GM12801 (cell line): ENCODE results near the gene ANXA2R.

Experiments
- CTCF ChIP-seq: IDR thresholded peaks from one replicate; pipeline ENCODE4 v1.5.1; 2011; ENCODE audit warnings: control low read depth; ENCODE audit not compliant: insufficient read length; ENCODE audit errors: extremely low read depth

Gene ANXA2R

DNA sequence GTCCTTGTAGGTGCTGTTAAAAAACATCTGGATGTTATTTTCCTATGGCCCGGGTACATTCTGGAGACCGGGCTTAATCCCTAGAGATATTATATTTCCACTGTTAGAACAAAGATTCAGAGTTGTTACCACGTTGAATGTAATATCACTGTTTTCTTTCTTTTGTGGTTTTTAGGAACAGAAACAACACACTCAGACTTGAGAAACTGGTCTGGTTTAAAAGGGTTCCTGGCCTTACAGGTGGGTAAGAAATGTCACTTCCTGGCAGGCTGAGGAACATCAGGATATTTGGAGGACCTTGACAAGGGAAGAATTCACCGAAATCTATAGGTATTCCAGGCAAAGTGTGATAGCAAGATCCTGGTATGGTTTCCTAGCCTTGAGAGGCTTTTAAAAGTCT, 10.3 kb upstream of the ANXA2R start:
- no peak for TF ChIP-seq CTCF

DNA sequence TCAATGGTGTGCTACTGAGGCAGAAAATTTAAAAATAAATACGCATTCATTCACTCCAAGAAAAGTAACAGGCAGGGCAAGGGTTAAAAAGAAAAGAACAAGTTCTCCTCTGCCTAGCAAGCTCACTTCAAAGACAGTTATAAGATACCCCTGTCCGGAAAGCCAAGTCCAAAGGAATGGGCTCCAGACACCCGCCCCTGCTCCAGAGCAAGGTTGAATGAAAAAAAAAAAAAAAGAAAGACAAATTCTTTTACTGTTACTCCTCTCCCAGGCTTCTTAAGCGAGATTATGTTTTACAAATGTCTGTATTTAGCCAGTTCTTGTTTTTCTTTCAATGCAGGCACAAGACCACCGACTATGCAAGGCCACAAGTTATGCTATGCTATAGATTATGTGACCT, 9.1 kb upstream of the ANXA2R start:
- no peak for TF ChIP-seq CTCF

DNA sequence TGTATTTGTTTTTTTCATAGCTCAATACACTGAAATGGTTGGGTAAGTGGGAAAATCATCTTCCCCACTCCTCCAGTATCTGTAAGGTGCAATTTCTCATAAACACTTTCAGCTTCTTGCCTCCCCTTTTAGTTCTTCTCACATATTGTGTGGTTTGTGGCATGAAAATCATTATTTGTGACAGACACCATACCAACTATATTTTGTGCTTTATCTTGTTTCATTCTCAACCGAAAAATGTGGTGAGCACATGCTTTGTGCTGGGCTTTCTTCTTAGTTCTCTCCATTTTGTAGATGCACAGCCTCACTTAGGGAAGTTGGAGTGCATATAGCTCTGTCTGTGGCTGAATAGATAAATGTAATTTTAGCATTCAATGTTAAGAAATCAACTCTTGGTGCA, 6.4 kb upstream of the ANXA2R start:
- TF ChIP-seq CTCF: no peak

GRCh38 chr5:43045236-43045635, 5.1 kb upstream of the ANXA2R start:
- TF ChIP-seq CTCF: no peak

- TF ChIP-seq CTCF: no peak
Measured at GRCh38 chr5:43044181-43044914, 4.2 kb upstream of the ANXA2R start.

GRCh38 chr5:43043400-43043756, 3.3 kb upstream of the ANXA2R start:
- TF ChIP-seq CTCF: no peak

GRCh38 chr5:43042626-43043399, 2.7 kb upstream of the ANXA2R start:
- TF ChIP-seq CTCF: no peak
